Osteocyte (in vitro differentiated cells): ENCODE data around the gene KLK14. TPM values are rescaled to one million over a fixed set of nuclear protein-coding genes. Genes with fewer than 3 reads are reported as not detected.

ENCODE experiments used
- DNase-seq: peaks from one replicate; pipeline ENCODE4 v3.0.0; 2021; ENCODE audit warnings: mixed read lengths; ENCODE audit not compliant: unreplicated experiment; ENCODE audit errors: extremely low spot score
- H3K27ac Mint-ChIP-seq: one replicate; pipeline ENCODE4 v1.8.0; 2021; ENCODE audit warnings: mild to moderate bottlenecking, mixed read lengths; ENCODE audit not compliant: unreplicated experiment
- H3K27me3 Mint-ChIP-seq: one replicate; pipeline ENCODE4 v1.8.0; 2021; ENCODE audit warnings: mixed read lengths; ENCODE audit not compliant: unreplicated experiment
- H3K36me3 Mint-ChIP-seq: one replicate; pipeline ENCODE4 v1.8.0; 2021; ENCODE audit warnings: mixed read lengths; ENCODE audit not compliant: unreplicated experiment
- H3K4me1 Mint-ChIP-seq: one replicate; pipeline ENCODE4 v1.8.0; 2021; ENCODE audit warnings: mixed read lengths; ENCODE audit not compliant: unreplicated experiment
- H3K4me3 Mint-ChIP-seq: one replicate; pipeline ENCODE4 v1.8.0; 2021; ENCODE audit warnings: mild to moderate bottlenecking, moderate library complexity, mixed read lengths; ENCODE audit not compliant: unreplicated experiment
- H3K9me3 Mint-ChIP-seq: one replicate; pipeline ENCODE4 v1.8.0; 2021; ENCODE audit warnings: mixed read lengths; ENCODE audit not compliant: unreplicated experiment
- total RNA-seq: library from RNA; stranded (reverse); gene quantifications from 2 replicates; pipeline ENCODE4 v1.2.1, GENCODE V29; 2021
- TF ChIP-seq, protein P1 (sequence below): fragments of 200-600 bp; sonication (generic); IDR thresholded peaks from 2 replicates; pipeline ENCODE4 v1.5.0; 2021; ENCODE audit warnings: antibody characterized with exemption, mild to moderate bottlenecking, moderate library complexity

The KLK14 gene
- total RNA-seq, 1 donor from 2014 or later, result not detected

DNA sequence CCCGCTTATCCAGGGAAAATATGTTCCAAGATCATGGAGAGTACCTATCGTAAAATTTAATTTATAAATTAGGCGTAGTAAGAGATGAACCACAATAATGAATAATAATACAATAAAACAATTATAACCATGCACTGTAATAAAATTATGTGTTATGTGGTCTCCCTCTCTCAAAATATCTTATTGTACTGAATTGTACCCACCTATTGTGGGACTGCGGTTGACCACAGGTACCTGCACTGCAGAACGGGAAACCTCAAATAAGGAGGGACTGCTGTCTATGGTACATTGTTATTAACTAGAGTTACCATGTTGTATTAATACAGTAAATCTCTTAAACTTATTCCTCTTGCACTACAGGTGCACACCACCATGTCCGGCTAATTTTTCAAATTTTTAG is 42.5 kb downstream of the KLK14 start:
- H3K36me3 Mint-ChIP-seq, result no peaks in the 10 kb centered on the region
- no peak overlapping the region for H3K27ac Mint-ChIP-seq
- no peak for DNase-seq
- no peaks in the 10 kb centered on the region for H3K4me1 Mint-ChIP-seq
- TF ChIP-seq, protein P1, sequence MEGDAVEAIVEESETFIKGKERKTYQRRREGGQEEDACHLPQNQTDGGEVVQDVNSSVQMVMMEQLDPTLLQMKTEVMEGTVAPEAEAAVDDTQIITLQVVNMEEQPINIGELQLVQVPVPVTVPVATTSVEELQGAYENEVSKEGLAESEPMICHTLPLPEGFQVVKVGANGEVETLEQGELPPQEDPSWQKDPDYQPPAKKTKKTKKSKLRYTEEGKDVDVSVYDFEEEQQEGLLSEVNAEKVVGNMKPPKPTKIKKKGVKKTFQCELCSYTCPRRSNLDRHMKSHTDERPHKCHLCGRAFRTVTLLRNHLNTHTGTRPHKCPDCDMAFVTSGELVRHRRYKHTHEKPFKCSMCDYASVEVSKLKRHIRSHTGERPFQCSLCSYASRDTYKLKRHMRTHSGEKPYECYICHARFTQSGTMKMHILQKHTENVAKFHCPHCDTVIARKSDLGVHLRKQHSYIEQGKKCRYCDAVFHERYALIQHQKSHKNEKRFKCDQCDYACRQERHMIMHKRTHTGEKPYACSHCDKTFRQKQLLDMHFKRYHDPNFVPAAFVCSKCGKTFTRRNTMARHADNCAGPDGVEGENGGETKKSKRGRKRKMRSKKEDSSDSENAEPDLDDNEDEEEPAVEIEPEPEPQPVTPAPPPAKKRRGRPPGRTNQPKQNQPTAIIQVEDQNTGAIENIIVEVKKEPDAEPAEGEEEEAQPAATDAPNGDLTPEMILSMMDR, result no peak
- H3K9me3 Mint-ChIP-seq, result peaks cover 10% of the 10 kb centered on the region
- no peak overlapping the region for H3K4me3 Mint-ChIP-seq
- no peaks in the 10 kb centered on the region for H3K27me3 Mint-ChIP-seq

DNA sequence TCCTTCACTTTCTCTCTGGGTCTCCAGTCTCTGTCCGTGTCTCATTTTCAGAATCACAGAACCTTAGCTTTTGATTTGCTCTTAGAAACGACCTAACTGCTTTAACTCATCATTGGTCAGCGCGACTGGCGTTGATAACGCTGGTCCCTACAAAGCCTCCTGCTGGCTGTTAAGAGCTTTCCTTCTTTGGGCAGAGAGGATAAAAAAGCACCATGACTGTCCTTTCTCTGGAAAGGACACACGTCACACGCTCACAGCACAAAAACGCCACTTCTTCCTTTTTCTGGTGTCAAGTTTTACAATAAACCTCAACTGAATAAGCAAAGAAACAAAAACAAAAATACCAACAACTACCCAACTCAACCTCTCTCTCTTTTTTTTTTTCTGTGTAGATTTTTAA is 46.2 kb downstream of the KLK14 start:
- Mint-ChIP-seq H3K36me3 (no peaks in the 10 kb centered on the region), H3K27ac (no peak overlapping the region), H3K27me3 (no peaks in the 10 kb centered on the region), H3K9me3 (peaks cover 6% of the 10 kb centered on the region), H3K4me1 (no peaks in the 10 kb centered on the region), H3K4me3 (no peak overlapping the region)
- DNase-seq, result no peak
- TF ChIP-seq, protein P1, result no peak

DNA sequence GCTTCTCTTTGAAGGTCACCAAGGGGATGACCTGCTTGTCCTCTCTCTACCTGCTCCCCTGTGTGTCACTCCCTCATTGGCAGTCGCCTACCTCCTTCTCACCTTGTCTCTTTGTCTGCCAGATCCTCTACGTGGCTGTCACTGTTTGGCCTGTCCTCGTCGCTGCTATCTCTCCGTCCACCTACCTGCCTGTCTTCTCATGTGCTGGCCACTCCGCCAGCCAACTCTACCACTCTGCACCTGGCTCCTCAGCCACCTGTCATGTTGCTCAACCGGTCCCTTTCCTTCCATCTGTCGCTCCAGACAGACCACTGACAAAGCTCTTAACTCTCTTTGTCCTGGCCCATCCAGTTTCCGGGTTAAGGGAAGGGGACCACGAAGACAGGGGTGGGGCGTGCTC is 48.0 kb downstream of the KLK14 start, which contains the start of gene KLK12:
TSS of gene KLK12 (minus strand) at position 299 of the 400 bp plus-strand sequence. CDS start 381 bp downstream, outside the sequence.
- Mint-ChIP-seq H3K36me3 (no peaks in the 10 kb centered on the region), H3K27me3 (no peaks in the 10 kb centered on the region), H3K4me1 (no peaks in the 10 kb centered on the region), H3K4me3 (no peak within 1 kb of the TSS), H3K27ac (no peak within 1 kb of the TSS), H3K9me3 (peaks cover 19% of the 10 kb centered on the region)
- TF ChIP-seq, protein P1, result no peak
- no peak for DNase-seq

DNA sequence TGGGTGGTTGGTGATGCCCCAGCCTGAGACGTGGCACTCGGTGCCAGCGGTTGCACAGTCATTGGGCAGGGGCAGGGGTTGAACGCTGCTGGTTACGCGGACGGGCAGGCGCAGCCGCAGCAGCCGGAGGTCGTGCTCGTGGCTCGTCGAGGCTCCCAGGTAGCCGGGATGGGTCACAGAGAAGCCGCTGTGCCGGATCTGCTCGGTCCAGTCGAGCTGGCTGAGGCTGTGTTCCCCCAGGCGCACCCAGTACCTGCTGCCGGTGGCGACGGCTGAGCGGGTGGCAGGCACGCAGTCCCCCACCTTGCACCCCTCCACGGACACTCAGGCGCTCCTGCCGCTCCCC is 50.8 kb downstream of the KLK14 start:
- H3K27ac Mint-ChIP-seq, result no peak overlapping the region
- H3K4me3 Mint-ChIP-seq, result no peak overlapping the region
- no peaks in the 10 kb centered on the region for H3K27me3 Mint-ChIP-seq
- no peak for DNase-seq
- H3K36me3 Mint-ChIP-seq, result no peaks in the 10 kb centered on the region
- TF ChIP-seq, protein P1, result no peak
- no peaks in the 10 kb centered on the region for H3K4me1 Mint-ChIP-seq
- H3K9me3 Mint-ChIP-seq, result peaks cover 22% of the 10 kb centered on the region

DNA sequence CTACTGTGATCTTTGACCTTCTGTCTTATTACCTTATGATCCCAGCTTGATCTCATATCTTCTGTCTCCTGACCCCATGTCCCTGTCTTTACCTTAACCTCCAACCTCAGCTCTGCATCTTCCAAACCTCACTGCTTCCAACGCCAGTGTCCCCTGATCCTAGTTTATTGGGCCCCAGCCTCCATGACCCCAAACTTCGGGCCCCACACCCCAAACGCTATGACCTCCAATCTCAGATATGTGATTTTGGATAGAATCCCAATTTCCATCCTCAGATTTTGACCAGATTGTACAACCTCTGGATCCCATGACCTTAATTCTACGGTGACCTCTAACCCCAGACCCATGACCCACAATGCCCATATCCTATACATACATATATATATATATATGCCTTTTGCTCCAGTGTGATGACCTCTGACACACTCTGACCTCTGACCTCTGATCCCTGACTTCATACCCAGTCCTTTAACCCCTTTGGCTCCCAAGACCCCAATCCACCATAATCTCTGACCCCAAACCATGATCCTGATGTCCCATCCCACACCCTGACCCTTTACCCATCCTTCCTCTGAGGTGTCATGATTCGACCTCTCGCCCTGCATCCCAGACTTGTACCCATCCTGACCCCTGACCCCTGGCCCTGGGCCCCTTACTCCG is 51.3 kb downstream of the KLK14 start:
- Mint-ChIP-seq H3K9me3 (peaks cover 17% of the 10 kb centered on the region), H3K4me3 (no peak overlapping the region), H3K27me3 (no peaks in the 10 kb centered on the region), H3K36me3 (no peaks in the 10 kb centered on the region), H3K4me1 (no peaks in the 10 kb centered on the region), H3K27ac (no peak overlapping the region)
- no peak for DNase-seq
- TF ChIP-seq, protein P1, result no peak
